ENCODE results near the gene ZNF575. TPM values are rescaled to one million over a fixed set of nuclear protein-coding genes. Genes with fewer than 3 reads are reported as not detected.

ZNF575 gene
- total RNA-seq, result 1 to 10 TPM; 1.6 to 3.0 (median 2.0) TPM

- Mint-ChIP-seq H3K4me3 (peak within 1 kb of the TSS; percentile 84), H3K4me1 (ENCODE audit: low read depth) (peaks cover 23% of the 10 kb centered on the region), H3K36me3 (ENCODE audit: insufficient read depth) (peaks cover 3% of the 10 kb centered on the region), H3K9me3 (no peaks in the 10 kb centered on the region), H3K27me3 (ENCODE audit: low read depth) (no peaks in the 10 kb centered on the region)
- ATAC-seq (peak; percentile 66 to 72), DNase-seq (peak; percentile 79)
Observed at GRCh38 chr19:43532962-43533545, at the start of gene ZNF575. Gene ZNF575, plus strand, starts transcription at chr19:43533188. Its CDS starts 1,235 bp downstream, at chr19:43534423.

GRCh38 chr19:43483281-43483680 lies 49.7 kb upstream of the ZNF575 start:
- H3K4me3 Mint-ChIP-seq, result no peak overlapping the region
- peaks cover 3% of the 10 kb centered on the region for H3K36me3 Mint-ChIP-seq (ENCODE audit: insufficient read depth)
- no peaks in the 10 kb centered on the region for H3K9me3 Mint-ChIP-seq
- DNase-seq, result no peak
- no peak for ATAC-seq
- no peaks in the 10 kb centered on the region for H3K27me3 Mint-ChIP-seq (ENCODE audit: low read depth)
- H3K4me1 Mint-ChIP-seq (ENCODE audit: low read depth), result no peaks in the 10 kb centered on the region

GRCh38 chr19:43485951-43486350 lies 47.0 kb upstream of the ZNF575 start:
- no peak for DNase-seq
- Mint-ChIP-seq H3K4me1 (ENCODE audit: low read depth) (peaks cover 5% of the 10 kb centered on the region), H3K36me3 (ENCODE audit: insufficient read depth) (peaks cover 2% of the 10 kb centered on the region), H3K4me3 (no peak overlapping the region), H3K27me3 (ENCODE audit: low read depth) (no peaks in the 10 kb centered on the region), H3K9me3 (no peaks in the 10 kb centered on the region)
- no peak for ATAC-seq

- no peak for DNase-seq
- H3K4me1 Mint-ChIP-seq (ENCODE audit: low read depth), result peaks cover 5% of the 10 kb centered on the region
- peaks cover 2% of the 10 kb centered on the region for H3K36me3 Mint-ChIP-seq (ENCODE audit: insufficient read depth)
- no peak for ATAC-seq
- H3K9me3 Mint-ChIP-seq, result no peaks in the 10 kb centered on the region
- H3K27me3 Mint-ChIP-seq (ENCODE audit: low read depth), result no peaks in the 10 kb centered on the region
- no peak overlapping the region for H3K4me3 Mint-ChIP-seq
Observed at GRCh38 chr19:43486412-43486811, 46.6 kb upstream of the ZNF575 start.

GRCh38 chr19:43488179-43488578 lies 44.8 kb upstream of the ZNF575 start:
- peaks cover 5% of the 10 kb centered on the region for H3K4me1 Mint-ChIP-seq (ENCODE audit: low read depth)
- no peaks in the 10 kb centered on the region for H3K27me3 Mint-ChIP-seq (ENCODE audit: low read depth)
- DNase-seq (no peak), ATAC-seq (no peak)
- H3K36me3 Mint-ChIP-seq (ENCODE audit: insufficient read depth), result no peaks in the 10 kb centered on the region
- H3K9me3 Mint-ChIP-seq, result no peaks in the 10 kb centered on the region
- no peak overlapping the region for H3K4me3 Mint-ChIP-seq

- H3K4me1 Mint-ChIP-seq (ENCODE audit: low read depth), result peaks cover 5% of the 10 kb centered on the region
- H3K36me3 Mint-ChIP-seq (ENCODE audit: insufficient read depth), result peaks cover under 1% of the 10 kb centered on the region
- H3K4me3 Mint-ChIP-seq, result no peak overlapping the region
Observed at GRCh38 chr19:43489310-43489709, 43.7 kb upstream of the ZNF575 start.

GRCh38 chr19:43489979-43490599 lies 42.9 kb upstream of the ZNF575 start:
- DNase-seq (no peak), ATAC-seq (no peak)
- no peaks in the 10 kb centered on the region for H3K9me3 Mint-ChIP-seq
- peaks cover 5% of the 10 kb centered on the region for H3K4me1 Mint-ChIP-seq (ENCODE audit: low read depth)
- H3K36me3 Mint-ChIP-seq (ENCODE audit: insufficient read depth), result peaks cover 4% of the 10 kb centered on the region
- no peak overlapping the region for H3K4me3 Mint-ChIP-seq
- H3K27me3 Mint-ChIP-seq (ENCODE audit: low read depth), result no peaks in the 10 kb centered on the region

More at GRCh38 chr19:43489310-43489709, 43.7 kb upstream of the ZNF575 start:
- no peaks in the 10 kb centered on the region for H3K9me3 Mint-ChIP-seq
- ATAC-seq (no peak), DNase-seq (no peak)
- H3K27me3 Mint-ChIP-seq (ENCODE audit: low read depth), result no peaks in the 10 kb centered on the region

- Mint-ChIP-seq H3K27me3 (ENCODE audit: low read depth) (no peaks in the 10 kb centered on the region), H3K9me3 (no peaks in the 10 kb centered on the region), H3K4me1 (ENCODE audit: low read depth) (peaks cover 5% of the 10 kb centered on the region), H3K36me3 (ENCODE audit: insufficient read depth) (peaks cover 7% of the 10 kb centered on the region), H3K4me3 (no peak overlapping the region)
- DNase-seq (no peak), ATAC-seq (no peak)
Observed at GRCh38 chr19:43490759-43491158, 42.2 kb upstream of the ZNF575 start.

GRCh38 chr19:43495082-43495481 lies 37.9 kb upstream of the ZNF575 start:
- DNase-seq, result no peak
- no peaks in the 10 kb centered on the region for H3K4me1 Mint-ChIP-seq (ENCODE audit: low read depth)

GRCh38 chr19:43496960-43497359 lies 36.0 kb upstream of the ZNF575 start:
- no peak for DNase-seq
- Mint-ChIP-seq H3K4me1 (ENCODE audit: low read depth) (peaks cover 3% of the 10 kb centered on the region), H3K36me3 (ENCODE audit: insufficient read depth) (peaks cover 28% of the 10 kb centered on the region)

More at GRCh38 chr19:43495082-43495481, 37.9 kb upstream of the ZNF575 start:
- Mint-ChIP-seq H3K9me3 (no peaks in the 10 kb centered on the region), H3K4me3 (no peak overlapping the region), H3K36me3 (ENCODE audit: insufficient read depth) (peaks cover 26% of the 10 kb centered on the region), H3K27me3 (ENCODE audit: low read depth) (no peaks in the 10 kb centered on the region)
- no peak for ATAC-seq

GRCh38 chr19:43498233-43498842 lies 34.6 kb upstream of the ZNF575 start:
- Mint-ChIP-seq H3K36me3 (ENCODE audit: insufficient read depth) (peaks cover 31% of the 10 kb centered on the region), H3K9me3 (no peaks in the 10 kb centered on the region), H3K27me3 (ENCODE audit: low read depth) (no peaks in the 10 kb centered on the region), H3K4me3 (no peak overlapping the region), H3K4me1 (ENCODE audit: low read depth) (peaks cover 17% of the 10 kb centered on the region)
- DNase-seq (no peak), ATAC-seq (no peak)

More at GRCh38 chr19:43496960-43497359, 36.0 kb upstream of the ZNF575 start:
- Mint-ChIP-seq H3K27me3 (ENCODE audit: low read depth) (no peaks in the 10 kb centered on the region), H3K9me3 (no peaks in the 10 kb centered on the region), H3K4me3 (no peak overlapping the region)
- no peak for ATAC-seq

GRCh38 chr19:43499042-43499441 lies 33.9 kb upstream of the ZNF575 start:
- peaks cover 31% of the 10 kb centered on the region for H3K36me3 Mint-ChIP-seq (ENCODE audit: insufficient read depth)
- peaks cover 19% of the 10 kb centered on the region for H3K4me1 Mint-ChIP-seq (ENCODE audit: low read depth)
- ATAC-seq (no peak), DNase-seq (no peak)
- H3K4me3 Mint-ChIP-seq, result no peak overlapping the region
- H3K27me3 Mint-ChIP-seq (ENCODE audit: low read depth), result no peaks in the 10 kb centered on the region
- no peaks in the 10 kb centered on the region for H3K9me3 Mint-ChIP-seq

GRCh38 chr19:43501661-43502418 lies 31.1 kb upstream of the ZNF575 start:
- DNase-seq (no peak), ATAC-seq (no peak)
- Mint-ChIP-seq H3K4me3 (peak overlapping the region; percentile 88), H3K36me3 (ENCODE audit: insufficient read depth) (peaks cover 21% of the 10 kb centered on the region), H3K4me1 (ENCODE audit: low read depth) (peaks cover 31% of the 10 kb centered on the region), H3K9me3 (no peaks in the 10 kb centered on the region), H3K27me3 (ENCODE audit: low read depth) (no peaks in the 10 kb centered on the region)

GRCh38 chr19:43502419-43502976 lies 30.5 kb upstream of the ZNF575 start:
- peak overlapping the region; percentile 88 for H3K4me3 Mint-ChIP-seq
- H3K4me1 Mint-ChIP-seq (ENCODE audit: low read depth), result peaks cover 31% of the 10 kb centered on the region
- peaks cover 19% of the 10 kb centered on the region for H3K36me3 Mint-ChIP-seq (ENCODE audit: insufficient read depth)
- no peak for DNase-seq
- no peaks in the 10 kb centered on the region for H3K9me3 Mint-ChIP-seq
- no peak for ATAC-seq
- no peaks in the 10 kb centered on the region for H3K27me3 Mint-ChIP-seq (ENCODE audit: low read depth)
